SK-N-MC (cell line): Measurements from ENCODE around the gene CEACAM8.
A peak's percentile ranks its signal among the peaks of the same experiment; 100 is the strongest.
"Not testable (repeated sequence)": the region's sequence is repeated elsewhere in the genome, so short reads cannot be mapped to it uniquely, and the experiment has no call there.

Experiments
- DNase-seq: peaks from one replicate; pipeline ENCODE4 v3.0.0-alpha.2; 2011; ENCODE audit warnings: low read depth, low spot score
- H3K27ac ChIP-seq: fragments of 200-600 bp; sonication (generic); 2 replicates; pipeline ENCODE4 v1.5.1; 2016; ENCODE audit warnings: mixed run types
- H3K36me3 ChIP-seq: fragments of 200-600 bp; sonication (generic); 2 replicates; pipeline ENCODE4 v1.6.1; 2017; ENCODE audit warnings: antibody characterized with exemption, low read length, mixed read lengths; ENCODE audit not compliant: insufficient read depth
- H3K4me3 ChIP-seq: fragments of 200-600 bp; sonication (generic); 2 replicates; pipeline ENCODE4 v1.5.1; 2016
- H3K9ac ChIP-seq: fragments of 200-600 bp; sonication (generic); 2 replicates; pipeline ENCODE4 v1.8.0; 2017; ENCODE audit warnings: mixed run types, mixed read lengths; ENCODE audit not compliant: insufficient read length
- H3K9me3 ChIP-seq: fragments of 200-600 bp; sonication (generic); 2 replicates; pipeline ENCODE4 v1.6.1; 2017; ENCODE audit warnings: low read depth, mild to moderate bottlenecking, antibody characterized with exemption, low read length, moderate library complexity, mixed read lengths
- EZH2 ChIP-seq: fragments of 200-600 bp; sonication (generic); IDR thresholded peaks from one replicate; pipeline ENCODE4 v1.6.1; 2017; ENCODE audit warnings: antibody characterized with exemption
- FOXP2 ChIP-seq: optimal IDR thresholded peaks from 2 replicates; pipeline ENCODE3; 2011; ENCODE audit warnings: mild to moderate bottlenecking, moderate library complexity; ENCODE audit not compliant: insufficient read depth; ENCODE audit errors: extremely low read length, control extremely low read depth
- POLR2AphosphoS5 ChIP-seq: IDR thresholded peaks from 2 replicates; pipeline ENCODE4 v1.6.1; 2012; ENCODE audit warnings: mild to moderate bottlenecking, low read depth, low read length, borderline replicate concordance

CEACAM8 gene

GRCh38 chr19:42619271-42619670, 24.5 kb upstream of the CEACAM8 start:
- no peak overlapping the region for H3K27ac ChIP-seq
- TF ChIP-seq FOXP2: no peak
- no peak overlapping the region for H3K4me3 ChIP-seq
- H3K9ac ChIP-seq: no peak overlapping the region
- no peaks in the 10 kb centered on the region for H3K36me3 ChIP-seq
- DNase-seq: no peak
- H3K9me3 ChIP-seq: no peaks in the 10 kb centered on the region

GRCh38 chr19:42613666-42614065, 18.9 kb upstream of the CEACAM8 start:
- TF ChIP-seq EZH2: no peak
- no peak for TF ChIP-seq POLR2AphosphoS5
- no peak for TF ChIP-seq FOXP2
- no peak overlapping the region for H3K4me3 ChIP-seq
- no peaks in the 10 kb centered on the region for H3K36me3 ChIP-seq
- no peak overlapping the region for H3K27ac ChIP-seq
- no peaks in the 10 kb centered on the region for H3K9me3 ChIP-seq
- no peak overlapping the region for H3K9ac ChIP-seq
- DNase-seq: no peak

- not testable (repeated sequence) for H3K27ac ChIP-seq, H3K4me3 ChIP-seq, H3K9ac ChIP-seq, H3K9me3 ChIP-seq, DNase-seq, H3K36me3 ChIP-seq
Measured at GRCh38 chr19:42610401-42610915, 15.7 kb upstream of the CEACAM8 start.

- Histone ChIP-seq H3K4me3 (no peak overlapping the region), H3K36me3 (no peaks in the 10 kb centered on the region), H3K9me3 (no peaks in the 10 kb centered on the region), H3K9ac (no peak overlapping the region), H3K27ac (no peak overlapping the region)
- no peak for TF ChIP-seq POLR2AphosphoS5
- no peak for TF ChIP-seq EZH2
- TF ChIP-seq FOXP2: no peak
- peak; percentile 3 for DNase-seq
Measured at GRCh38 chr19:42606660-42607351, 12.1 kb upstream of the CEACAM8 start.

- Histone ChIP-seq H3K9ac (no peak overlapping the region), H3K4me3 (no peak overlapping the region), H3K36me3 (no peaks in the 10 kb centered on the region), H3K27ac (no peak overlapping the region), H3K9me3 (no peaks in the 10 kb centered on the region)
- DNase-seq: no peak
- no peak for TF ChIP-seq EZH2
- no peak for TF ChIP-seq FOXP2
- TF ChIP-seq POLR2AphosphoS5: no peak
Measured at GRCh38 chr19:42601811-42602443, 7.2 kb upstream of the CEACAM8 start.

GRCh38 chr19:42596391-42597072, 1.8 kb upstream of the CEACAM8 start:
- TF ChIP-seq EZH2 (no peak), POLR2AphosphoS5 (no peak), FOXP2 (no peak)
- Histone ChIP-seq H3K27ac (no peak overlapping the region), H3K9me3 (no peaks in the 10 kb centered on the region), H3K36me3 (no peaks in the 10 kb centered on the region), H3K4me3 (no peak overlapping the region), H3K9ac (no peak overlapping the region)
- DNase-seq: no peak

- no peak for DNase-seq
- TF ChIP-seq EZH2: no peak
- TF ChIP-seq FOXP2: no peak
- no peak for TF ChIP-seq POLR2AphosphoS5
Measured at GRCh38 chr19:42595550-42596172, 937 bp upstream of the CEACAM8 start.

GRCh38 chr19:42589792-42590191, 4.9 kb downstream of the CEACAM8 start:
- DNase-seq: no peak
- H3K36me3 ChIP-seq: no peaks in the 10 kb centered on the region

More at GRCh38 chr19:42595550-42596172, 937 bp upstream of the CEACAM8 start:
- Histone ChIP-seq H3K9ac (no peak overlapping the region), H3K27ac (no peak overlapping the region), H3K36me3 (no peaks in the 10 kb centered on the region), H3K9me3 (no peaks in the 10 kb centered on the region), H3K4me3 (no peak overlapping the region)

More at GRCh38 chr19:42589792-42590191, 4.9 kb downstream of the CEACAM8 start:
- H3K9me3 ChIP-seq: no peaks in the 10 kb centered on the region
- no peak overlapping the region for H3K4me3 ChIP-seq
- TF ChIP-seq FOXP2: no peak
- no peak for TF ChIP-seq POLR2AphosphoS5
- TF ChIP-seq EZH2: no peak
- H3K9ac ChIP-seq: no peak overlapping the region
- H3K27ac ChIP-seq: no peak overlapping the region
